SKM-1 treated with dmso at 0.1 percent for 144 hours (cell line): ENCODE measurements around the gene ITGAD.

Experiments
- DNase-seq: peaks from one replicate; lab custom pipeline; 2025; ENCODE audit not compliant: unreplicated experiment; lab: John Stamatoyannopoulos, UW

The ITGAD gene

DNA sequence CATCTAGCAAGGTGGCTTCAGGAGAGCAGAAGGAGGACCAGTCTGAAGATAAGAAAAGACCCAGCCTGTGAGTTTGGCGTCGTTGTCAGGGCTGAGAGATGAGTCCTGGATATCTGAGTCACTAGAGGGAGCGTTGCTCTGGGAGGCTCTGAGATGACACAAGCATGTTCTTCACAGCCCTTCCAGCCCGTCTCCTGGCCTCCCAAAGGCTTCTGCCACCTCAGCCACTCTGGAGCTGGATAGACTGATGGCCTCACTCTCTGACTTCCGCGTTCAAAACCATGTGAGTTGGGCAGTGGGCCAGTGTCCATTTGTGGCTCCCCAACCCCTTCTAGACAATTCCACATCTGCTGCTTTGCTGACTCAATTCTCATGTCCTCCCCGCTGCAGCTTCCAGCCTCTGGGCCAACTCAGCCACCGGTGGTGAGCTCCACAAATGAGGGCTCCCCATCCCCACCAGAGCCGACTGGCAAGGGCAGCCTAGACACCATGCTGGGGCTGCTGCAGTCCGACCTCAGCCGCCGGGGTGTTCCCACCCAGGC is 81.1 kb downstream of the ITGAD start:
- DNase-seq, result no peak

DNA sequence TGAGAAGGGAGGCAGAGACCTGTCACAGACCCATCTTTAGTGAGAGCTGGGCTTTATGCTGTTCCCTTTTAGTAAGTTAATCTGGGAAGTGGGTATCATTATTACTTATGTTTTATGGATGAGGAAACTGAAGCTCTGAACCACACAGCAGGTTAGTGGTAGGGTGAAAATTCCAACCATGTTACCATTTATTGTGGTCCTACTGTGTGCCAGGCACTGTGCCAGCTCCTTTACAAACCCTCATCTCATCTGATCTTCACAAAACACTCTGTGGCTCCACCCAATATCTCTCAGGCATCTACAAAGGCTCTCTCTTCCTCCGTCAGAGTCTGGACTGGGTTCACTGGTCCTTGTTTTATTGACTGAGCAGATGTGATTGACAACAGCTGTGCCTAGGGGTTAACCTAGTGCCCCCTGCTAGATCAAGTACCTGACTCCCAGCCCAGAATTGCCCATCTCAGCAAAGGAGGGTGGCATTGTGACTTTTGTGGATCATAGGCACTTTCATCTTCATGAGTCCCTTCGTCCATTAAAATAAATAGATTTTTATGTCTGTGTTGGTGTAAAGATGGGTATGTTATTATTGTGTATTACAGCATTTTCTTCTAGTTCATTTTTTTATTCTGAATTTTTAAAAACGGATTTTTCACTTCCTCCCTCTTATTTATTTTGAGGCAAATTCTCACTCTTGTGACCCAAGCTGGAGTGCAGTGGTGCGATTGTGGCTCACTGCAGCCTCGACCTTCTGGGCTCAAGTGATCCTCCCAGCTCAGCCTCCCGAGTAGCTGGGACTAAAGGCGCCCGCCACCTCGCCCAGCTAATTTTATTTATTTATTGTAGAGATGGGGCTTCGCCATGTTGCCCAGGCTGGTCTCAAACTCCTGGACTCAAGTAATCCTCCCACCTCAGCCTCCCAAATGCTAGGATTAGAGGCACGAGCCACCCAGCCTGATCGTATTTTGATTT is 81.9 kb downstream of the ITGAD start:
- no peak for DNase-seq

DNA sequence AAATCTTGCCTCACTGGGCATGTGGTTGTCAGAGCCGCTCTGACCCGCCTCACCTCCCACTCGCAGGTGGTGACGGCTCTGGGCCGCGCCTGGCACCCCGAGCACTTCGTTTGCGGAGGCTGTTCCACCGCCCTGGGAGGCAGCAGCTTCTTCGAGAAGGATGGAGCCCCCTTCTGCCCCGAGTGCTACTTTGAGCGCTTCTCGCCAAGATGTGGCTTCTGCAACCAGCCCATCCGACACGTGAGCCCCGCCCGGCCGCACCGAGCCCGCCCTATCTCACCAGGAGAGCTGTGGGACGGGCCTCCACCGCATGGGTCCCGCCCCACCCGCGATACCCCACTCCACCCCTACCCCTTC is 82.8 kb downstream of the ITGAD start:
- no peak for DNase-seq
